CD4-positive, alpha-beta T cell (primary cell): ENCODE data around the gene KRTAP12-2. TPM values are rescaled to one million over a fixed set of nuclear protein-coding genes. Genes with fewer than 3 reads are reported as not detected.
"Not testable (repeated sequence)": the region's sequence is repeated elsewhere in the genome, so short reads cannot be mapped to it uniquely, and the experiment has no call there.

Source experiments
- ATAC-seq: fragments of 200-7000 bp; cut with Tn5 transposase; one replicate; pipeline ENCODE4 v1.10.0; 2022; ENCODE audit warnings: mild to moderate bottlenecking; ENCODE audit not compliant: poor library complexity
- CTCF ChIA-PET: fragments of 350-600 bp; sonication (Branson Sonifier 250); formaldehyde crosslinking; loops from one replicate; lab custom pipeline; 2021; ENCODE audit warnings: antibody characterized with exemption, inconsistent platforms; lab: Charles Lee
- POLR2A ChIA-PET: fragments of 350-600 bp; sonication (Branson Sonifier 250); formaldehyde crosslinking; loops from one replicate; lab custom pipeline; 2021; ENCODE audit warnings: antibody characterized with exemption, inconsistent platforms; lab: Charles Lee
- DNase-seq, 14 experiments: peaks; one replicate each; pipeline ENCODE4 v3.0.0-alpha.2; 2013 to 2020; ENCODE audit warnings: mixed read lengths in 2 of 14
- H3K27ac ChIP-seq, 2 donors: one replicate each; pipeline versions ENCODE4 v1.5.1 to v1.7.0; 2013; ENCODE audit warnings: low read length in 2 of 2, low read depth in 1 of 2, mild to moderate bottlenecking in 1 of 2
- H3K27me3 ChIP-seq, 2 experiments: 1 replicate in 1 of 2; 2 replicates in 1 of 2; pipeline versions ENCODE4 v1.6.1 to v1.7.0; 2013; ENCODE audit warnings: low read length in 2 of 2, control low read depth in 1 of 2, mild to moderate bottlenecking in 1 of 2, moderate library complexity in 1 of 2; ENCODE audit not compliant: insufficient read depth in 2 of 2, control insufficient read depth in 1 of 2
- H3K36me3 ChIP-seq: one replicate; pipeline ENCODE4 v1.6.1; 2013; ENCODE audit warnings: low read length, control low read depth; ENCODE audit not compliant: insufficient read depth
- H3K4me1 ChIP-seq: one replicate; pipeline ENCODE4 v1.6.1; 2013; ENCODE audit warnings: low read length, control low read depth; ENCODE audit not compliant: insufficient read depth
- H3K4me3 ChIP-seq: one replicate; pipeline ENCODE4 v1.5.1; 2013; ENCODE audit warnings: mild to moderate bottlenecking, low read length, moderate library complexity
- H3K9me3 ChIP-seq, 2 experiments: 1 replicate in 1 of 2; 2 replicates in 1 of 2; pipeline versions ENCODE4 v1.6.1 to v1.7.0; 2013; ENCODE audit warnings: low read length in 2 of 2, mild to moderate bottlenecking in 2 of 2, control low read depth in 1 of 2, moderate library complexity in 1 of 2; ENCODE audit not compliant: control insufficient read depth in 1 of 2, insufficient read depth in 1 of 2
- H3K27ac Mint-ChIP-seq: one replicate; pipeline ENCODE4 v1.8.0; 2020; ENCODE audit warnings: mixed read lengths
- H3K27me3 Mint-ChIP-seq: one replicate; pipeline ENCODE4 v1.8.0; 2021; ENCODE audit warnings: mixed read lengths
- H3K36me3 Mint-ChIP-seq: one replicate; pipeline ENCODE4 v1.8.0; 2021; ENCODE audit warnings: low read depth, mixed read lengths
- H3K4me1 Mint-ChIP-seq: one replicate; pipeline ENCODE4 v1.8.0; 2021; ENCODE audit warnings: low read depth, mixed read lengths
- H3K4me3 Mint-ChIP-seq: one replicate; pipeline ENCODE4 v1.8.0; 2020; ENCODE audit warnings: mild to moderate bottlenecking, mixed read lengths
- H3K9me3 Mint-ChIP-seq: one replicate; pipeline ENCODE4 v1.8.0; 2020; ENCODE audit warnings: mixed read lengths
- CTCF ChIP-seq: fragments of 200-600 bp; IDR thresholded peaks from one replicate; pipeline ENCODE4 v1.8.0; 2022; ENCODE audit warnings: antibody characterized with exemption, mild to moderate bottlenecking
- intact Hi-C, 2 experiments: fragments of 100-400 bp; cut with DNase I in 1 of 2; cut with micrococcal nuclease in 1 of 2; formaldehyde crosslinking; loops; one replicate each; pipeline versions ENCODE4 v1.15.1 to v1.9.0; 2023 to 2025; cut with DNase I, micrococcal nuclease
- total RNA-seq, 174 experiments: library from RNA in 2 of 174; stranded (reverse) in 2 of 174; gene quantifications; one replicate each; pipeline ENCODE4 v1.2.3 and lab custom pipeline; 2021 to 2026

Gene KRTAP12-2
- total RNA-seq, 2 experiments from 2014 or later, result not detected

GRCh38 chr21:44664691-44665090, 2.0 kb downstream of the KRTAP12-2 start:
- Histone ChIP-seq H3K4me3 (no peak overlapping the region), H3K27ac (no peak overlapping the region), H3K27me3 (peaks cover 0 to under 1% of the 10 kb centered on the region in 2 experiments), H3K36me3 (no peaks in the 10 kb centered on the region), H3K4me1 (peaks cover under 1% of the 10 kb centered on the region), H3K9me3 (peaks cover 0 to 4% of the 10 kb centered on the region in 2 experiments)
- DNase-seq (no peak), ATAC-seq (no peak)
- Mint-ChIP-seq H3K27me3 (peaks cover 8% of the 10 kb centered on the region), H3K36me3 (no peaks in the 10 kb centered on the region), H3K9me3 (peaks cover 13% of the 10 kb centered on the region), H3K27ac (no peak overlapping the region), H3K4me3 (no peak overlapping the region), H3K4me1 (peaks cover 7% of the 10 kb centered on the region)
- intact Hi-C loops, result no loop called here
- POLR2A ChIA-PET, result no interaction called here
- TF ChIP-seq CTCF, result no peak
- CTCF ChIA-PET, result no interaction called here

GRCh38 chr21:44661567-44661966, 5.2 kb downstream of the KRTAP12-2 start:
- POLR2A ChIA-PET, DNase-seq, H3K27ac ChIP-seq, H3K36me3 ChIP-seq, ATAC-seq, H3K4me3 Mint-ChIP-seq, H3K27me3 ChIP-seq, CTCF ChIA-PET, H3K27me3 Mint-ChIP-seq, H3K4me3 ChIP-seq, H3K27ac Mint-ChIP-seq, intact Hi-C loops: not testable (repeated sequence)
- Mint-ChIP-seq H3K36me3 (peaks cover 26% of the 10 kb centered on the region), H3K4me1 (peaks cover 38% of the 10 kb centered on the region), H3K9me3 (peaks cover 21% of the 10 kb centered on the region)
- H3K9me3 ChIP-seq, result peaks cover 5 to 11% of the 10 kb centered on the region in 2 experiments
- peaks cover 31% of the 10 kb centered on the region for H3K4me1 ChIP-seq

GRCh38 chr21:44658913-44659595, 7.7 kb downstream of the KRTAP12-2 start:
- CTCF ChIA-PET, result no interaction called here
- Mint-ChIP-seq H3K36me3 (peaks cover 36% of the 10 kb centered on the region), H3K9me3 (peaks cover 24% of the 10 kb centered on the region), H3K27me3 (no peaks in the 10 kb centered on the region), H3K4me1 (peaks cover 52% of the 10 kb centered on the region), H3K4me3 (peak overlapping the region; percentile 43), H3K27ac (peak overlapping the region; percentile 92)
- Histone ChIP-seq H3K36me3 (no peaks in the 10 kb centered on the region), H3K27ac (peak overlapping the region; percentile 73 to 75), H3K9me3 (peaks cover 14 to 28% of the 10 kb centered on the region in 2 experiments), H3K4me1 (peaks cover 53% of the 10 kb centered on the region), H3K27me3 (no peaks in the 10 kb centered on the region), H3K4me3 (no peak overlapping the region)
- ATAC-seq, result peak; percentile 14
- POLR2A ChIA-PET, result interaction anchor here (1.8 to 2.1 kb wide), 3 partner anchors 8 to 52 kb away, joined by 7 to 40 read pairs (median 18); partner anchors contain the start of genes KRTAP12-2 and TSPEAR
- DNase-seq, result peak in 6 of 14 experiments; percentile 7 to 82 (median 46)
- intact Hi-C loops, result loop anchor here in 1 of 2 experiments (5.0 kb wide), 1 partner anchor 112 kb away; no protein-coding TSS in a partner anchor
- no peak for TF ChIP-seq CTCF
